Prostate gland (tissue), 2 donors: ENCODE results near the gene INTS14. TPM values are rescaled to one million over a fixed set of nuclear protein-coding genes. Genes with fewer than 3 reads are reported as not detected.
A peak's percentile ranks its signal among the peaks of the same experiment; 100 is the strongest.

ENCODE experiments used
- DNase-seq: peaks from one replicate; pipeline ENCODE4 v3.0.0-alpha.2; 2019; ENCODE audit warnings: low spot score
- H3K27ac ChIP-seq, 2 donors: fragments of 200-600 bp; sonication (generic); 2 replicates each; pipeline ENCODE4 v1.5.1; 2017 to 2019
- H3K27me3 ChIP-seq: fragments of 200-600 bp; sonication (generic); replicated peaks from 2 replicates; pipeline ENCODE4 v1.5.1; 2019; ENCODE audit not compliant: insufficient read depth
- H3K36me3 ChIP-seq, 2 donors: fragments of 200-600 bp; sonication (generic); 1 replicate in 1 of 2; 2 replicates in 1 of 2; pipeline versions ENCODE4 v1.5.1 to v1.8.1; 2017 to 2019
- H3K4me1 ChIP-seq: fragments of 200-600 bp; sonication (generic); replicated peaks from 2 replicates; pipeline ENCODE4 v1.5.1; 2019
- H3K4me3 ChIP-seq, 2 donors: fragments of 200-600 bp; sonication (generic); 2 replicates each; pipeline ENCODE4 v1.5.1; 2017 to 2019
- H3K9me3 ChIP-seq: fragments of 200-600 bp; sonication (generic); 2 replicates; pipeline ENCODE4 v1.5.1; 2017
- POLR2A ChIP-seq: fragments of 450-650 bp; IDR thresholded peaks from one replicate; pipeline ENCODE4 v1.6.1; 2016; ENCODE audit warnings: antibody characterized with exemption, mild to moderate bottlenecking
- POLR2AphosphoS5 ChIP-seq: sonication (generic); formaldehyde crosslinking; IDR thresholded peaks from one replicate; pipeline ENCODE4 v1.6.1; 2017; ENCODE audit warnings: antibody characterized with exemption
- WGBS: methylation state at CpG from one replicate; pipeline ENCODE4 v1.1.5; 2018; 5-methylcytosine and 5-hydroxymethylcytosine counted together
- intact Hi-C: fragments of 100-400 bp; cut with DNase I; formaldehyde crosslinking; loops from one replicate; pipeline ENCODE4 v1.14.2; 2022
- total RNA-seq, 2 donors: library from RNA; depleted of rRNA; stranded (reverse); fragments of >200 nt; gene quantifications; one replicate each; pipeline ENCODE4 v1.1.0, GENCODE V29; 2016
- TF ChIP-seq, protein P1 (sequence below), 4 experiments: fragments of 200-600 bp in 2 of 4; fragments of 450-650 bp in 2 of 4; sonication (generic) in 2 of 4; IDR thresholded peaks; 1 replicate in 3 of 4; 2 replicates in 1 of 4; pipeline ENCODE4 v1.5.1; 2016 to 2019; ENCODE audit warnings: antibody characterized with exemption in 4 of 4, mild to moderate bottlenecking in 2 of 4, moderate library complexity in 2 of 4

INTS14 gene
- total RNA-seq, 2 donors from 2014 or later: 39.4 to 55.2 TPM

- no peak overlapping the region for H3K4me3 ChIP-seq
- peaks cover 3% of the 10 kb centered on the region for H3K4me1 ChIP-seq
- H3K36me3 ChIP-seq: no peaks in the 10 kb centered on the region
- H3K9me3 ChIP-seq: no peaks in the 10 kb centered on the region
- H3K27me3 ChIP-seq: no peaks in the 10 kb centered on the region
- WGBS: 75% methylated on average over 6 of the region's 6 CpGs
- TF ChIP-seq POLR2AphosphoS5: no peak
- TF ChIP-seq, protein P1, sequence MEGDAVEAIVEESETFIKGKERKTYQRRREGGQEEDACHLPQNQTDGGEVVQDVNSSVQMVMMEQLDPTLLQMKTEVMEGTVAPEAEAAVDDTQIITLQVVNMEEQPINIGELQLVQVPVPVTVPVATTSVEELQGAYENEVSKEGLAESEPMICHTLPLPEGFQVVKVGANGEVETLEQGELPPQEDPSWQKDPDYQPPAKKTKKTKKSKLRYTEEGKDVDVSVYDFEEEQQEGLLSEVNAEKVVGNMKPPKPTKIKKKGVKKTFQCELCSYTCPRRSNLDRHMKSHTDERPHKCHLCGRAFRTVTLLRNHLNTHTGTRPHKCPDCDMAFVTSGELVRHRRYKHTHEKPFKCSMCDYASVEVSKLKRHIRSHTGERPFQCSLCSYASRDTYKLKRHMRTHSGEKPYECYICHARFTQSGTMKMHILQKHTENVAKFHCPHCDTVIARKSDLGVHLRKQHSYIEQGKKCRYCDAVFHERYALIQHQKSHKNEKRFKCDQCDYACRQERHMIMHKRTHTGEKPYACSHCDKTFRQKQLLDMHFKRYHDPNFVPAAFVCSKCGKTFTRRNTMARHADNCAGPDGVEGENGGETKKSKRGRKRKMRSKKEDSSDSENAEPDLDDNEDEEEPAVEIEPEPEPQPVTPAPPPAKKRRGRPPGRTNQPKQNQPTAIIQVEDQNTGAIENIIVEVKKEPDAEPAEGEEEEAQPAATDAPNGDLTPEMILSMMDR (IDR thresholded peaks at IDR 0.05): no peak
- TF ChIP-seq POLR2A: no peak
- H3K27ac ChIP-seq: no peak overlapping the region
- intact Hi-C loops: no loop called here
- DNase-seq: no peak
Observed at GRCh38 chr15:65642594-65642993, 31.7 kb upstream of the INTS14 start.

DNA sequence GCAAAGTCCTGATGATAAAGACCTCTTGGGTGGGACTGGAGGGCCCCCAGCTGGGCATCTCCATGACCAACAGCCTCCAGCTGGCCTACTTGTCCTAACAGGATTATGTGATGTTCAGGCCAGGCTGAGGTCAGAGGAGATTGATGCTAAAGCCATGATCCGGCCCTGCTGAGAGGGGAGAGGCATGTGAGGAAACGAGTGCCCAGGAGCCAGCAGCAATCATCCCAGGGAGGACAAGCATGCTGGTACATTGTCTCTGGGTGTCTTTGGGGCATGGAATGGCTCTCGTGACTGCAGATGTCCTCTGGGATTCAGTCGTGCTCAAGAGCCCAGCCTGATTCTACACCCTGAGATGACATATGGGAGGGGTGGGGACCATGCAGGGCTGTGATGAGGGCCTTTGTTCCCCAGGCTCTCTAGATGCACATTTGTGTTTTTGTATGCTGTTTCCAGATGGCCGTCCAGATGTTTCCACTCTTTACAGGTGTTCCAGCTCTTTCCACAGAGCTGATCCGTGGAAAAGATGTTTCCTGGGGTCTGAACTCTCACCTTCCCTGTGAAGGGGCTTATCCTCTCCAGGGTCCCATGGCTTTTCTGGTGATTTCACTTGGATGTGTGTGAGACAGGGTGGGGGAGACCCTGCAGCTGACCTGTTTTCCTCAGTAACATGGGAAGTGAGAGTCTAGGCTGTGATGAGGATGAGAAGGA, 31.0 kb upstream of the INTS14 start:
- no peak for TF ChIP-seq POLR2AphosphoS5
- no peak for TF ChIP-seq POLR2A
- peaks cover 3% of the 10 kb centered on the region for H3K4me1 ChIP-seq
- H3K36me3 ChIP-seq: no peaks in the 10 kb centered on the region
- no peaks in the 10 kb centered on the region for H3K27me3 ChIP-seq
- no peaks in the 10 kb centered on the region for H3K9me3 ChIP-seq
- intact Hi-C loops: no loop called here
- 54% methylated on average over 6 of the region's 6 CpGs for WGBS
- H3K27ac ChIP-seq: no peak overlapping the region
- DNase-seq: no peak
- H3K4me3 ChIP-seq: no peak overlapping the region

- H3K9me3 ChIP-seq: no peaks in the 10 kb centered on the region
- H3K27ac ChIP-seq: no peak overlapping the region
- DNase-seq: no peak
- intact Hi-C loops: loop anchor here (10.0 kb wide), 1 partner anchor 195 kb away; no protein-coding TSS in a partner anchor
- peaks cover 3% of the 10 kb centered on the region for H3K4me1 ChIP-seq
- no peak overlapping the region for H3K4me3 ChIP-seq
- no peaks in the 10 kb centered on the region for H3K27me3 ChIP-seq
- TF ChIP-seq POLR2AphosphoS5 (no peak), POLR2A (no peak)
- TF ChIP-seq, protein P1 (IDR thresholded peaks at IDR 0.05): no peak
- WGBS: 81% methylated on average over 6 of the region's 6 CpGs
- no peaks in the 10 kb centered on the region for H3K36me3 ChIP-seq
Observed at GRCh38 chr15:65639509-65639908, 28.6 kb upstream of the INTS14 start.

DNA sequence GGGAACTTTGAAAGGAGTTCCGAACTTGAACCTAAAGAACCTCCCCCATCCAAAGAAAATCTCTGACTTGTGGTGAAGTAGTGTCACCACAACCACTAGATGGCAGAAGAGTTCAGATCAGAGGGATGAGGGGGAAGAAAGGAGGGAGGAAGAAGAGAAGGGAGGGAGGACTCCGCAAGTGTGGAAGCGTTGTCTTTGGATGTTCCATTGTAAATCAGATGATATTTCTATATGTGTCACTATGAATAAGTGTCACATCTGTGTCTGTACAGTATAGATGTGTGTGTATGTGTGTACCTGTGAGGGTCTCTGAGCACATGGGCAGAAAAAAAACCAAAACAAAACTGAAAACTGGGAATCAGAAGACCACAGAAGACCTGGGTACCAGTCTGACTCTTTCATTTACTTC, 27.8 kb upstream of the INTS14 start:
- Histone ChIP-seq H3K27me3 (no peaks in the 10 kb centered on the region), H3K4me1 (peaks cover 3% of the 10 kb centered on the region), H3K36me3 (no peaks in the 10 kb centered on the region), H3K4me3 (no peak overlapping the region), H3K9me3 (no peaks in the 10 kb centered on the region), H3K27ac (no peak overlapping the region)
- peak; percentile 51 for TF ChIP-seq POLR2AphosphoS5
- TF ChIP-seq, protein P1 (IDR thresholded peaks at IDR 0.05): peak; percentile 46 to 84 (median 77)
- TF ChIP-seq POLR2A: no peak
- intact Hi-C loops: loop anchor here (10.0 kb wide), 1 partner anchor 196 kb away; no protein-coding TSS in a partner anchor
- 0% methylated on average over 3 of the region's 3 CpGs for WGBS
- DNase-seq: peak; percentile 45

- Histone ChIP-seq H3K4me3 (no peak overlapping the region), H3K27ac (no peak overlapping the region), H3K4me1 (peaks cover 3% of the 10 kb centered on the region), H3K36me3 (no peaks in the 10 kb centered on the region), H3K27me3 (no peaks in the 10 kb centered on the region), H3K9me3 (no peaks in the 10 kb centered on the region)
- no peak for TF ChIP-seq POLR2AphosphoS5
- TF ChIP-seq, protein P1 (IDR thresholded peaks at IDR 0.05): no peak
- no peak for TF ChIP-seq POLR2A
- intact Hi-C loops: loop anchor here (10.0 kb wide), 1 partner anchor 197 kb away; no protein-coding TSS in a partner anchor
- no peak for DNase-seq
- WGBS: 83% methylated on average over 5 of the region's 5 CpGs
Observed at GRCh38 chr15:65638109-65638508, 27.2 kb upstream of the INTS14 start.
